ENCODE measurements around the gene SLC7A6.

The SLC7A6 gene

DNA sequence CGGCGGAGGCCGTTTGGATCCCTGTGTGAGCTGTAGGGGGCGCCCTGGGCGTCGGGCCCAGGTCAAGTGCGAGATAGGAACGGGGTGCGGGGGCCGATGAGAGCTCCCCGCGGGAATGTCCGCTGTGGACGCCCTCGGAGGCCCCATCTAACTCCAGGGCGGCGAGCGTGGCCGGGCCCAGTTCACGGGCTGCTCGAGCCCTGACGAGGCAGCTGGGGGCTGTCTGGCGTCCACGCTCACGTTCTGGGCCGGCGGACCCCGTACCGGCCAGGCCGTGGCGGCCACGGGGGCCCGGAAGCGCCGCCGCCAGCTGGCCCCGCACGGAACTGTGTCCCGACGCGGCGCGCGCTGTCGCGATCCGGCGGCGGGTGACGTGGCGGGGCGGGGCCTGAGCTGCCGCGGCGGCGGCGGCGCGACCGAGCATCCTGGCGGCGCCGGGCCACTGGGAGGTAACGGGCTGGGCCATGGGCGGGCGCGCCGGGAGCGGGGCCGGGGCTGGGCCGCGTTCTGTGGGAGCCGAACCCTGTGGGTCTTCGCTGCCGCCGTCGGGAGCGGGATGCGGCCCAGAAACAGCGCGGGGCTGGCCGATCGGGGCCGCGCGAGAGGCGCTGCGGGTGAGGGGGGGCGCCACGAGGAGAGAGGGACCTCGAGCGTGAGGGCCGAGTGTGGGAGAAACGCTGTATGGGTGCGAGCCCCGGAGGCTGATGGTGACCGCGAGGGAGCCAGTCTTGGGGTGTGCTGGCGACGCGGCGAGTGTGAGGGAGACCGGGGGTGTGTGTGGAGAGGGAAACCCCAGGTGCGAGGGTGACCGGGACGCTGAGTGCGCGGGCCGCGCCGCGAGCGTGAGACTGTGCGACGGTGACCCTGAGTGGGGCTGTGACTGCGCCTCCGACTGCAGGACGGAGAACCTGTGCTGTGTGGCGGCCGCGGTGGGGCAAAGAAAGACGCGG is at the start of gene SLC7A6:
Gene SLC7A6, plus strand, starts transcription at position 399 of the 950 bp plus-strand sequence. CDS start 10,201 bp downstream, outside the sequence.
- DNase-seq: peak; percentile 83 to 84

- no peak for DNase-seq
These were observed 49.6 kb upstream of the SLC7A6 start for GRCh38 chr16:68214726-68215125.

DNA sequence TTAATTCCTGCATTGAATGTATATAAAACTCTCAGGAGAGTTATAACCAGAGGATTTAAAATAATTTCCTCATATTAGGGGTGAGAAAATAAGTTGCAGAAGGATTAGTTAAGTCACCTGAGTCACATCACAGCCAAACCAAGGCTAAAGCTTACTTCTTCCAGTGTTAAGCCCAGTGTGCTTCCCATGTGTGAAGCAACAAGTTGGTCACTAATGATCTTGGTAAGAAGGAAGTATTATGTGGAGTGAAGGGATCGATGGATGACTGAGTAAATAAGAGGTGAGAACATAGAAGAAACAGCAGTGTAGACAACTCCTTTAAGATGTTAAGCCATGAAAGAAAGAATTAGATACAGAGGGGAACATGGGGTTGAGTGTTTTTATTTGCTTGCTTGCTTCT is 49.0 kb upstream of the SLC7A6 start:
- DNase-seq: no peak

- DNase-seq: no peak
These were observed 48.1 kb upstream of the SLC7A6 start for GRCh38 chr16:68216240-68216639.

- no peak for DNase-seq
These were observed 46.8 kb upstream of the SLC7A6 start for GRCh38 chr16:68217506-68217905.

DNA sequence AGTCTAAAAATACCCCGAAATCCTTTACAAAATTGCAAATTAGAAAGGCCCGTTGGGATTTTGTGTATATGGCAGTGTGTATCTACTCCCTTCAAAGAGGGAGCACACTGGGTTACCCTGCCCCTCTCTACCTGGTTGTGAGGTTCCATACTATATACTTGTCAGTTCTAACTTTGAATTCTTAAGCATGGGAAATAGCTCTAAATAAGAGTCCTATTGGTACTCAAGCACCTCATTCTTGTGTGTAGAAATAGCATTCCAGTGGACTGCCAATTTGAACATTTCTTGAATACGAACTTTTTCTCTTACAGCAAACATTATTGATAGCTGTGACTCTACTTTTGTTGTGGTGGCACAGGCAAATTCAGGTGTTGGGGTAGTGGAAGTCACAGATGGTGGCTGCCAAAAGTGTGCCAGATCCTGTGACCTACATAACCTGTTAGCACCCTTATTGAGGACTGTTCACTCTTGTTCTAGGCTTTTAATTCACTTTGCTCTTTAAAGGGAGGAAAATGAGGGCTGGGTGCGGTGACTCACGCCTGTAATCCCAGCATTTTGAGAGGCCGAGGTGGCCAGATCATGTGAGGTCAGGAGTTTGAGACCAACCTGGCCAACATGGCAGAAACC is 44.5 kb upstream of the SLC7A6 start:
- no peak for DNase-seq

- no peak for DNase-seq
These were observed 41.3 kb upstream of the SLC7A6 start for GRCh38 chr16:68223072-68223471.

DNA sequence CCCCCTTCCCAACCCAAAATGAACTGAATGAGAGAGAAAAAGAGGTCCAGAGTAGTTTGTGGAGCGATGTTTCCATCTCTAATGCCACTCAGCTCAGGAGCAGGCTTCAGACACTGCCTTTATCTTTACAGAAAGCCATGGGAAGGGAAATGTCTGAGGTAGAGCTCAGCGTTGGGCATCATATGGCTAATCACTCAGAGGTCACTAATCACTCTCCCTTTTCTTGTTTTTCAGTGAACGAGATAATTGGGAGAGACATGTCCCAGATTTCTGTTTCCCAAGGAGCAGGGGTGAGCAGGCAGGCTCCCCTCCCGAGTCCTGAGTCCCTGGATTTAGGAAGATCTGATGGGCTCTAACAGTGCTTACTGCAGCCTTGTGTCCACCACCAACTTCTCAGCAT is 38.2 kb upstream of the SLC7A6 start:
- no peak for DNase-seq

DNA sequence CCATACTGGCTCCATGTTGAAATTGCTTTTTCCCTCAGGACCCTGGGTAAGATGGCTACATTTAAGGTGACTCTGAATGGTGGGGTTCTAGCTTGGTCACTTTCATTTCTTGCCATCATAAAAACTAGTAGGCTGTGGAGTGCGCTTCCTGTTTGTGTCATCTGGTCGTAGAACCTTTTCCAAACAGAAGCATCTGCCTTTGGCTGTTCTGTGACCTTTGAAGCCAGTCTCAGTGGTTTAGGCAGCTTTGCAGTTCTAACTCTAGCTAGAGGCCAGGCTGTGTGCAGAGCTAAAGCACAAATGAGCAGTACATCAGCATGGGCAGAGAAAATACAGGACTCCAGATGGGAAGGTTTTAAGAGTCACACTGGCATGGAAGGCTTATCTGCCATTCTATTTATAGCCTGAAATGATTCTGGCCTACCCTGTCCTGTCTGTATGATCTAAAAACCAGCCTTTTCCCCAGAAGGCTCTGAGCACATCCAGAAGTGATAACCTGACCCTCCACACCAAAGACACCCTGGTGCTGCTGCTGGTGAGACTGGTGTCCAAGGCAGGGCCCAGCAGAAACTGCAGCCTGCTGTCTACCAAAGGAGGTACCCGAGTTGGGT is 37.0 kb upstream of the SLC7A6 start:
- no peak for DNase-seq

DNA sequence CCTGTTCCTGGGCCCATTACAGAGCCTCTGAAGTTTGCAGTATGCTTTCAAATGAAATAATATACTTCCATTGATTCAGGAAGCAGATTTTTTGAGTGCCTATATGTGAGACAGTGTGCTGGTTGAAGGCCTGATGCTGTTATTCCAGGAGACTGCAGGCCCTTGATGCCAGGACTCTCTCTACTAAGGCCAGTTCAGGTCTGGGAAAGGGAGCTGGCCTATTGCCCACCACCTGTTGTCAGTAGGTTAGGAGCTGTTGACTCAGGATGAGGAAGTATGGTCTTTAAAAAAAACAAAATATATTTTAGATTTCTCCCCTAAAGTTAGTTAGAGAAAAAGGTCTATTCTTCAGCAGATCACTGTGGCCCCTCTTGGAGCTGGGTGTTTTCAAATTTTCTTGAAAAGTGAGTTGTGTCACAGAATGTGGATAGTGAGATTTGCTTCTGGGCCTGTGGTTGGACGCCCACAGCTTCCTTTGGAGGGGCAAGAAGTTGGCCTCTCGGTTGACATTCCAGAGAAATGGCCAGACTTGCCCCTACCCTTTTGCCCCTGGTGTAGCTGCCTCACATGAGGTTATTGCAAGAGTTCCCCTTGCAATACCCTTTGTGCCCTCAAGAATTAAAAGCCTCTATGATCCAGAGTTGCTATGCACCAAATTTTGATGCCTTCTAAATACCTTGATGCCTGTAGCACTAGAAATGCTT is 36.3 kb upstream of the SLC7A6 start:
- no peak for DNase-seq

- no peak for DNase-seq
These were observed 35.7 kb upstream of the SLC7A6 start for GRCh38 chr16:68228652-68229051.

DNA sequence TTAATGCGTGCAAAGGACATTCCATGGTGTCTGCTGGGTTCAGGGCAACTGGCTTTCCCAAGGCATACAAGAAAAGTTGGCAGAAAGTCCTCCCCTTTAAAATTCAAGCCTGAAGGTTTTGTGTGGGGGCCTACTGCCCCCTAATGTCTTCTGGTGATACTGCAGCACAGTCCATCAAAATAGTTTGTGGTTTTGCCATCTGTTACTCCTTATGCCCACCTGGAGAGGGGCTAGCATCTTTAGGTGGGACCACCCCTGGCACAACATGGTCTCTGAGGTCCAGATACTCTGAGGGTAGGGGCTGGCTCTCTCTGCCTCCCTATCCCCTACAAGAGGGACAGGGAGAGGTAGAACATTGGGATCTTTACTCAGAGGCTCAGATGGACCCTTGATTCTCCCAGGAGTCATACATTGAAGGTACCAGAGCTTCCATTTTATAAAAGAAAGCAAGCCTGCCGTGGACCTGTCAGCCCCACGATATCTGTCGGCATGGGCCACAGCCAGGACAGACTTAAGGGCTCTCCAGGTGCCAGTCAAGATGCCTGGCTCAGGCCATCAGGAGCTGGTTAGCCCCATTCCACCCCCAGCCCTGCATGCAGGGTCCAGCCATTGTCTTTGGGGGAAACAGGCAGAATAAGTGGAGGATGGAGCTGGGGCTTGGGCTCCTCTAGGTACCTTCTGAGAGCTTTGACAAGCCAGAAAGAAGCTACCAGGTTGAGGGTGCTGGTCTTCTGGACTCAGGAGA is 34.7 kb upstream of the SLC7A6 start:
- DNase-seq: peak; percentile 30 to 62

GRCh38 chr16:68230176-68230571 is 34.2 kb upstream of the SLC7A6 start:
- no peak for DNase-seq

DNA sequence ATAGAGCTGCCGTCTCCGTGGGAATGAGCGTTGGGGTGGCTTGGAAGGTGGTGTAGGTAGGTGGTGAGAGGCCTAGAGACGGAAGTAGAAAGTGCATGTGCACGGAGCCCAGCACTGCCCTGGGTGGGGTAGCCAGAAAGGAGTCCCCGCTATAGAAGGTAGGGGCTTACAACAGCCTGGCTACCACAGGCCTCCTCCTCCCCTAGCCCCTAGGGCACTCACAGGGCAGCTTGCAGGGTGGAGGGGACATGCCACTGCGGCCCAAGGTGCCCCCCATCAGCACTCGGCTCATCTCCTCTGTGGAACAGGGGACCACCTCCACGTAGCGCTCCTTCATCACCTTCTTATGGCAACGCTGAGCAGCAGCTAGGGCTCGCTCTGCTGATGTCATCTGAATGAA is 33.4 kb upstream of the SLC7A6 start:
- no peak for DNase-seq

DNA sequence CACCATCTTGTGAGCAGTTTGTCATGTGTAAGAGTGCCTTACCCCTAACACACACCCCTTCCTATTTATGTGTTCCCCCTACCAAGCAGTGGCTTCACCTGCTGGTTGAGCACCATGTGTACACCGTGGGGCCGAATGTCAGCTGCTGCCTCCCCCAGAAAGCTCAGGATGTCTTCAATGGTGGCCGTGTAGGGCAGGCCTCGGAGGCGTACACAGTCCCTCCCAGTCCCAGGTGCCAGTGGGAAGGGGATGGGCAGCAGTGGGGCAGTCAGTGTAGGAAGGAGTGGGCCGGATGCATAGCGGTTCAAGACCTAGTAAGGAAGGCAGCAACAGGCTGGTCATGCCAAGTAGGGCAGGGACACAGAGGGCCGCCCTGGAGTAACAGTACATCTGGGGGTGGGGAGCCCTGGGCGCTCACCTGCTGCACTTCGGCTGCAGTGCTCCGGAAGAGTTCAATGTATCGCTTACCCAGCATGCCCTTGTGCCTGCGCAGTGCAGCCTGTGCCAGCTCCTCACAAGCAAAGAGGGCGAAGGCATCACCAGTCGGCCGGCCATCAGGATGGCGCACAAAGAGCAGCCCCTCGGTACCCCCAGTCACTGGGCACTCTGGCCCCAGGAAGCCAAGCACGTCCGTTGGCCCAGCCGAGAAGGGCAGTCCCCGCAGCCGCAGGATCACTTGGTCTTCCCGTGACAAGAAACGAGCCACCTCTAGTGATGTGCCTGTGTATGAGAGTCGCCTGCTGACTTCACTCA is 32.8 kb upstream of the SLC7A6 start:
- no peak for DNase-seq

DNA sequence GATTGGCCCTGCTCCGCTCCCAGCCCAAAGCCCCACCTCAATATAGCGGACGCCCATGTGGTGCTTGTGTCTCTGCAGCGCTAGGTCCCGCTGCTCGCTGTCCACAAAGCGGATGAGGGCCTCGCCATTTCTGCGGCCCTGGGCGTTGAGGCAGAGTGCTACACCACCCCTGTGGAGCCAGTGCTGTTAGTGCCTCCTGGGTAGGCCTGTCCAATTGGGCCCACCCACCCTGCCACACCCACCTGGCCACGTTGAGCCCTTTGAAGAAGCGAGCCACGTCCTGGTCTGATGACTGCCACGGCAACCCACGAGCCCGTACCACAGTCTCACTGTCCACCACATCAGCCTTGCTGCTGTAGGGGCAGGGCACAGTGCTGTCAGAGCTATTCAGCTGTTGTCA is 32.0 kb upstream of the SLC7A6 start:
- no peak for DNase-seq

GRCh38 chr16:68233085-68233834 is 31.1 kb upstream of the SLC7A6 start:
- no peak for DNase-seq

- no peak for DNase-seq
These were observed 30.5 kb upstream of the SLC7A6 start for GRCh38 chr16:68233835-68234187.

- DNase-seq: no peak
These were observed 29.9 kb upstream of the SLC7A6 start for GRCh38 chr16:68234188-68235107.

All from CD4-positive, alpha-beta T cell treated with Interleukin-1 beta for 1 hour (primary cell).